Natural killer cell (primary cell): Measurements from ENCODE around the gene MAGEC1. TPM values are rescaled to one million over a fixed set of nuclear protein-coding genes. Genes with fewer than 3 reads are reported as not detected.
"Not testable (repeated sequence)": the region's sequence is repeated elsewhere in the genome, so short reads cannot be mapped to it uniquely, and the experiment has no call there.

Source experiments
- ATAC-seq, 3 donors: fragments of 150-1000 bp in 2 of 3; fragments of 200-7000 bp in 1 of 3; cut with Tn5 transposase; 1 replicate in 1 of 3; 2 replicates in 2 of 3; pipeline ENCODE4 v1.10.0; 2021; ENCODE audit warnings: mild to moderate bottlenecking in 2 of 3, moderate library complexity in 2 of 3
- DNase-seq, 2 donors: peaks; one replicate each; pipeline versions ENCODE4 v3.0.0 to v3.0.0-alpha.2; 2013 to 2021; ENCODE audit warnings: mixed read lengths in 1 of 2
- H3K27ac ChIP-seq: one replicate; pipeline ENCODE4 v1.5.1; 2013; ENCODE audit warnings: mild to moderate bottlenecking, low read length
- H3K27me3 ChIP-seq: one replicate; pipeline ENCODE4 v1.6.1; 2013; ENCODE audit warnings: low read length; ENCODE audit not compliant: control insufficient read depth, insufficient read depth
- H3K36me3 ChIP-seq: one replicate; pipeline ENCODE4 v1.6.1; 2013; ENCODE audit warnings: low read length; ENCODE audit not compliant: control insufficient read depth, insufficient read depth
- H3K4me1 ChIP-seq: one replicate; pipeline ENCODE4 v1.6.1; 2013; ENCODE audit warnings: low read length; ENCODE audit not compliant: control insufficient read depth, insufficient read depth
- H3K4me3 ChIP-seq: one replicate; pipeline ENCODE4 v1.5.1; 2013; ENCODE audit warnings: low read length
- H3K9me3 ChIP-seq: one replicate; pipeline ENCODE4 v1.6.1; 2013; ENCODE audit warnings: low read length; ENCODE audit not compliant: control insufficient read depth, insufficient read depth
- H3K27ac Mint-ChIP-seq, 2 donors: one replicate each; pipeline ENCODE4 v1.8.0; 2022; ENCODE audit warnings: mild to moderate bottlenecking in 2 of 2, mixed read lengths in 2 of 2, moderate library complexity in 1 of 2
- H3K27me3 Mint-ChIP-seq, 2 donors: one replicate each; pipeline ENCODE4 v1.8.0; 2022; ENCODE audit warnings: low read depth in 2 of 2, mixed read lengths in 2 of 2
- H3K36me3 Mint-ChIP-seq: one replicate; pipeline ENCODE4 v1.8.0; 2022; ENCODE audit warnings: mixed read lengths
- H3K4me1 Mint-ChIP-seq, 2 donors: one replicate each; pipeline ENCODE4 v1.8.0; 2022; ENCODE audit warnings: mixed read lengths in 2 of 2
- H3K4me3 Mint-ChIP-seq: one replicate; pipeline ENCODE4 v1.8.0; 2022; ENCODE audit warnings: mild to moderate bottlenecking, moderate library complexity, mixed read lengths
- H3K9me3 Mint-ChIP-seq, 2 donors: one replicate each; pipeline ENCODE4 v1.8.0; 2022; ENCODE audit warnings: mixed read lengths in 2 of 2
- CTCF ChIP-seq: fragments of 200-600 bp; IDR thresholded peaks from one replicate; pipeline ENCODE4 v1.8.0; 2022; ENCODE audit warnings: antibody characterized with exemption
- WGBS: methylation state at CpG from one replicate; pipeline ENCODE4 v1.1.7; 2013; ENCODE audit warnings: missing lambda C conversion rate; ENCODE audit not compliant: insufficient coverage; 5-methylcytosine and 5-hydroxymethylcytosine counted together
- intact Hi-C: fragments of 100-400 bp; cut with micrococcal nuclease; formaldehyde crosslinking; loops from one replicate; pipeline ENCODE4 v1.14.2; 2022
- total RNA-seq, 4 donors: library from RNA; stranded (reverse); fragments of 120-200 nt in 1 of 4; gene quantifications; one replicate each; pipeline versions ENCODE4 v1.2.3 to v1.2.4, GENCODE V29; 2013 to 2022

Gene MAGEC1
- not detected for total RNA-seq
- not detected for total RNA-seq (2013)

- H3K9me3 ChIP-seq: no peaks in the 10 kb centered on the region
- TF ChIP-seq CTCF: no peak
- intact Hi-C loops: no loop called here
- no peaks in the 10 kb centered on the region for H3K27me3 ChIP-seq
- DNase-seq (no peak), ATAC-seq (no peak)
- Mint-ChIP-seq H3K27ac (no peak within 1 kb of the TSS), H3K36me3 (peaks cover 12% of the 10 kb centered on the region), H3K4me1 (no peaks in the 10 kb centered on the region), H3K4me3 (no peak within 1 kb of the TSS), H3K9me3 (peaks cover 2 to 16% of the 10 kb centered on the region in 2 donors), H3K27me3 (peaks cover 0 to 20% of the 10 kb centered on the region in 2 donors)
- no peak within 1 kb of the TSS for H3K27ac ChIP-seq
- H3K4me3 ChIP-seq: no peak within 1 kb of the TSS
- no peaks in the 10 kb centered on the region for H3K4me1 ChIP-seq
- 96% methylated on average over 23 of the region's 25 CpGs for WGBS
- no peaks in the 10 kb centered on the region for H3K36me3 ChIP-seq
Observed at GRCh38 chrX:141903400-141904155, at the start of gene MAGEC1. Gene MAGEC1 (plus strand): TSS chrX:141903894. CDS start chrX:141905073, 1,179 bp downstream.

- 69% methylated on average over 3 of the region's 3 CpGs for WGBS
- no peak overlapping the region for H3K4me3 ChIP-seq
- no peak overlapping the region for H3K4me3 Mint-ChIP-seq
- peaks cover under 1 to 10% of the 10 kb centered on the region in 2 donors for H3K9me3 Mint-ChIP-seq
- DNase-seq (no peak), ATAC-seq (no peak)
- H3K27me3 Mint-ChIP-seq: peaks cover 0 to 5% of the 10 kb centered on the region in 2 donors
- H3K9me3 ChIP-seq: no peaks in the 10 kb centered on the region
- H3K4me1 Mint-ChIP-seq: no peaks in the 10 kb centered on the region
- no peaks in the 10 kb centered on the region for H3K27me3 ChIP-seq
- H3K36me3 ChIP-seq: no peaks in the 10 kb centered on the region
- H3K36me3 Mint-ChIP-seq: no peaks in the 10 kb centered on the region
- no peak overlapping the region for H3K27ac Mint-ChIP-seq
- no peak overlapping the region for H3K27ac ChIP-seq
- no peak for TF ChIP-seq CTCF
- intact Hi-C loops: no loop called here
- no peaks in the 10 kb centered on the region for H3K4me1 ChIP-seq
Observed at GRCh38 chrX:141857479-141857878, 46.2 kb upstream of the MAGEC1 start.

GRCh38 chrX:141879616-141880015, 24.1 kb upstream of the MAGEC1 start:
- TF ChIP-seq CTCF: no peak
- DNase-seq (no peak), ATAC-seq (no peak)
- intact Hi-C loops: no loop called here
- Mint-ChIP-seq H3K27me3 (no peaks in the 10 kb centered on the region), H3K36me3 (no peaks in the 10 kb centered on the region), H3K27ac (no peak overlapping the region), H3K9me3 (peaks cover 0 to 3% of the 10 kb centered on the region in 2 donors), H3K4me3 (no peak overlapping the region), H3K4me1 (no peaks in the 10 kb centered on the region)
- Histone ChIP-seq H3K4me3 (no peak overlapping the region), H3K27ac (no peak overlapping the region), H3K27me3 (no peaks in the 10 kb centered on the region), H3K4me1 (no peaks in the 10 kb centered on the region), H3K36me3 (no peaks in the 10 kb centered on the region), H3K9me3 (no peaks in the 10 kb centered on the region)
- 53% methylated on average over 3 of the region's 5 CpGs for WGBS

- H3K27me3 ChIP-seq, H3K27ac ChIP-seq, H3K36me3 ChIP-seq, H3K4me3 ChIP-seq, H3K4me3 Mint-ChIP-seq, H3K9me3 Mint-ChIP-seq, DNase-seq, H3K4me1 Mint-ChIP-seq, H3K4me1 ChIP-seq, intact Hi-C loops, H3K36me3 Mint-ChIP-seq, H3K27ac Mint-ChIP-seq, H3K27me3 Mint-ChIP-seq, H3K9me3 ChIP-seq, ATAC-seq: not testable (repeated sequence)
- WGBS: 72% methylated on average over 5 of the region's 5 CpGs
Observed at GRCh38 chrX:141888811-141889210, 14.9 kb upstream of the MAGEC1 start.
